Mesenchymal stem cell (in vitro differentiated cells and primary cell): ENCODE results near the gene DHRS4.

Source experiments
- DNase-seq: peaks from one replicate; pipeline ENCODE4 v3.0.0-alpha.2; 2013
- H2AFZ ChIP-seq: one replicate; pipeline ENCODE4 v1.6.1; 2013; ENCODE audit warnings: low read depth, mild to moderate bottlenecking, control low read depth, inconsistent platforms, low read length, moderate library complexity
- H2AK5ac ChIP-seq: 2 replicates; pipeline ENCODE4 v1.6.1; 2013; ENCODE audit warnings: low read length, moderate library complexity, mild to moderate bottlenecking, inconsistent platforms; ENCODE audit not compliant: severe bottlenecking
- H2BK120ac ChIP-seq: one replicate; pipeline ENCODE4 v1.6.1; 2013; ENCODE audit warnings: low read depth, mild to moderate bottlenecking, inconsistent platforms, low read length, moderate library complexity
- H2BK12ac ChIP-seq, 2 experiments: one replicate each; pipeline ENCODE4 v1.6.1; 2013; ENCODE audit warnings: inconsistent platforms in 2 of 2, low read length in 2 of 2, mild to moderate bottlenecking in 2 of 2, moderate library complexity in 2 of 2, control low read depth in 1 of 2
- H2BK15ac ChIP-seq: one replicate; pipeline ENCODE4 v1.6.1; 2013; ENCODE audit warnings: mild to moderate bottlenecking, low read depth, inconsistent platforms; ENCODE audit not compliant: poor library complexity, severe bottlenecking
- H2BK5ac ChIP-seq: 2 replicates; pipeline ENCODE4 v1.6.1; 2013; ENCODE audit warnings: low read depth, mild to moderate bottlenecking, low read length, control low read depth, inconsistent platforms; ENCODE audit not compliant: poor library complexity, severe bottlenecking
- H3K14ac ChIP-seq, 2 experiments: one replicate each; pipeline ENCODE4 v1.6.1; 2013; ENCODE audit warnings: inconsistent platforms in 2 of 2, low read length in 2 of 2, control low read depth in 1 of 2, mild to moderate bottlenecking in 1 of 2, moderate library complexity in 1 of 2
- H3K18ac ChIP-seq, 2 experiments: one replicate each; pipeline ENCODE4 v1.6.1; 2013; ENCODE audit warnings: inconsistent platforms in 2 of 2, low read length in 2 of 2, control low read depth in 1 of 2, low read depth in 1 of 2, mild to moderate bottlenecking in 1 of 2
- H3K23ac ChIP-seq, 2 experiments: one replicate each; pipeline ENCODE4 v1.6.1; 2013; ENCODE audit warnings: inconsistent platforms in 2 of 2, low read length in 2 of 2, mild to moderate bottlenecking in 2 of 2, moderate library complexity in 2 of 2, control low read depth in 1 of 2
- H3K27ac ChIP-seq: 2 replicates; pipeline ENCODE4 v1.5.1; 2013; ENCODE audit warnings: mild to moderate bottlenecking, moderate library complexity, low read length, control low read depth, inconsistent platforms; ENCODE audit not compliant: poor library complexity, severe bottlenecking
- H3K27me3 ChIP-seq, 2 experiments: 2 replicates each; pipeline versions ENCODE4 v1.6.1 to v1.7.0; 2013; ENCODE audit warnings: low read length in 2 of 2, mild to moderate bottlenecking in 2 of 2, moderate library complexity in 2 of 2, control low read depth in 1 of 2, inconsistent platforms in 1 of 2; ENCODE audit not compliant: control insufficient read depth in 1 of 2, insufficient read depth in 1 of 2
- H3K36me3 ChIP-seq, 2 experiments: 2 replicates each; pipeline versions ENCODE4 v1.6.1 to v1.7.0; 2013; ENCODE audit warnings: low read length in 2 of 2, control low read depth in 1 of 2, inconsistent platforms in 1 of 2, low read depth in 1 of 2, mild to moderate bottlenecking in 1 of 2; ENCODE audit not compliant: insufficient read depth in 2 of 2, control insufficient read depth in 1 of 2
- H3K4ac ChIP-seq, 2 experiments: one replicate each; pipeline ENCODE4 v1.6.1; 2013; ENCODE audit warnings: inconsistent platforms in 2 of 2, low read length in 2 of 2, mild to moderate bottlenecking in 2 of 2, moderate library complexity in 2 of 2, control low read depth in 1 of 2, low read depth in 1 of 2
- H3K4me1 ChIP-seq: 2 replicates; pipeline ENCODE4 v1.6.1; 2013; ENCODE audit warnings: low read depth, low read length, control low read depth; ENCODE audit not compliant: control insufficient read depth, insufficient read depth
- H3K4me2 ChIP-seq: 2 replicates; pipeline ENCODE4 v1.6.1; 2013; ENCODE audit warnings: low read length, mild to moderate bottlenecking, inconsistent platforms; ENCODE audit not compliant: poor library complexity, severe bottlenecking
- H3K4me3 ChIP-seq, 2 experiments: 2 replicates each; pipeline versions ENCODE4 v1.5.1 to v1.7.0; 2013; ENCODE audit warnings: low read length in 2 of 2, mild to moderate bottlenecking in 2 of 2, control low read depth in 1 of 2, low read depth in 1 of 2; ENCODE audit not compliant: insufficient read depth in 1 of 2
- H3K79me1 ChIP-seq: replicated peaks from 2 replicates; pipeline ENCODE4 v1.6.1; 2013; ENCODE audit warnings: mild to moderate bottlenecking, control low read depth, low read length, inconsistent platforms; ENCODE audit not compliant: poor library complexity, severe bottlenecking
- H3K9ac ChIP-seq: 2 replicates; pipeline ENCODE4 v1.7.0; 2013; ENCODE audit warnings: mild to moderate bottlenecking, low read length, moderate library complexity
- H3K9me3 ChIP-seq: 2 replicates; pipeline ENCODE4 v1.7.0; 2013; ENCODE audit warnings: mild to moderate bottlenecking, low read length; ENCODE audit not compliant: control insufficient read depth
- H4K8ac ChIP-seq: one replicate; pipeline ENCODE4 v1.6.1; 2013; ENCODE audit warnings: inconsistent platforms, mild to moderate bottlenecking, low read length, moderate library complexity
- H4K91ac ChIP-seq: one replicate; pipeline ENCODE4 v1.6.1; 2013; ENCODE audit warnings: mild to moderate bottlenecking, low read length, inconsistent platforms
- WGBS: methylation state at CpG from one replicate; pipeline ENCODE4 v1.1.7; 2013; ENCODE audit warnings: mixed read lengths; 5-methylcytosine and 5-hydroxymethylcytosine counted together

The DHRS4 gene

GRCh38 chr14:23935158-23935557 is 18.4 kb upstream of the DHRS4 start:
- peaks cover 0 to 18% of the 10 kb centered on the region in 2 experiments for H3K27me3 ChIP-seq
- H3K36me3 ChIP-seq = peaks cover 0 to 7% of the 10 kb centered on the region in 2 experiments
- no peak overlapping the region for H2BK120ac ChIP-seq
- H4K8ac ChIP-seq = no peak overlapping the region
- H3K4me1 ChIP-seq = peaks cover 1% of the 10 kb centered on the region
- DNase-seq = no peak
- 33% methylated on average over 1 of the region's 1 CpG for WGBS
- H2BK5ac ChIP-seq = no peak overlapping the region
- no peak overlapping the region for H3K4me2 ChIP-seq
- H3K4ac ChIP-seq = no peak overlapping the region
- H3K9me3 ChIP-seq = no peaks in the 10 kb centered on the region
- no peak overlapping the region for H2BK15ac ChIP-seq
- H4K91ac ChIP-seq = no peak overlapping the region
- no peak overlapping the region for H3K23ac ChIP-seq
- no peak overlapping the region for H2BK12ac ChIP-seq
- no peak overlapping the region for H3K18ac ChIP-seq
- no peak overlapping the region for H3K4me3 ChIP-seq
- no peak overlapping the region for H2AK5ac ChIP-seq
- H3K27ac ChIP-seq = no peak overlapping the region
- H2AFZ ChIP-seq = no peak overlapping the region
- no peak overlapping the region for H3K9ac ChIP-seq
- H3K14ac ChIP-seq = no peak overlapping the region
- no peaks in the 10 kb centered on the region for H3K79me1 ChIP-seq

DNA sequence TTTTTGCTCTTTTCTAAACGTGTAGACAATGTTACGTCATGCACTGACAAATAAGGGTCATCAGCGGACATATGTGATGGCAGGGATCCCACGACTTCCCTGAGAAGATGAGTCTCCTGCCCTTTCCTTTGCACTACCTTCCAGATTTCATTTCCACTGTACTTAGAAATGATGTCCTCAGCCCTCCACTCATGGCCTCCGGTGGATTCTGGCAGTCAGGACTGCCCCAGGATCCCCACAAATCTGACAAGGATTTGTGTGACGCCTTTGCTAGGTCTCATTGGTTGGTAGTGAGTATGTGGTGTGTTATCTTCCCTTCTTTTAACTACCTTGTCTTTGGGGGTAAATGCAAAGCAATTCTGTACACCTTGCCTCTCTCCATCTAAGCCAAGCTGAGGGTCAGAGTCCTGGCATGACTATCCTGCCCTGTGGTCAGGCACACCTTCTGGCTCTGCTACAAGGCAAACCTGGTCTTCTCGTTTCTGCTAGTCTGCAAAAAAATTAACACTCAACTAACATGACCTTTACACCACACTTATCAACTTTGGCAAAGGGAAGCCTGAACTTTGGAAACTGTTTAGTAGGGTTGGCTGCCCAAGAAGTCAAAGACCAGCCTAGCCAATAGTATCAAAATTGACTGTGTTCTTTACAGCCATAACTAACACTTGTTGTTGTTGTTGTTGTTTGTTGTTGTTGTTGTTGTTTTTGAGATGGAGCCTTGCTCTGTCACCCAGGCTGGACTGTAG is 17.3 kb upstream of the DHRS4 start:
- H2BK15ac ChIP-seq = no peak overlapping the region
- H3K18ac ChIP-seq = no peak overlapping the region
- peaks cover 0 to 18% of the 10 kb centered on the region in 2 experiments for H3K27me3 ChIP-seq
- H3K4me1 ChIP-seq = no peaks in the 10 kb centered on the region
- H3K27ac ChIP-seq = no peak overlapping the region
- no peak for DNase-seq
- no peak overlapping the region for H3K4ac ChIP-seq
- H3K14ac ChIP-seq = no peak overlapping the region
- peaks cover 3% of the 10 kb centered on the region for H3K79me1 ChIP-seq
- H3K4me3 ChIP-seq = no peak overlapping the region
- H2BK120ac ChIP-seq = no peak overlapping the region
- WGBS = 76% methylated on average over 6 of the region's 7 CpGs
- no peak overlapping the region for H4K91ac ChIP-seq
- H4K8ac ChIP-seq = no peak overlapping the region
- peaks cover 5 to 16% of the 10 kb centered on the region in 2 experiments for H3K36me3 ChIP-seq
- no peak overlapping the region for H3K4me2 ChIP-seq
- H2BK12ac ChIP-seq = no peak overlapping the region
- H2AK5ac ChIP-seq = no peak overlapping the region
- no peak overlapping the region for H2BK5ac ChIP-seq
- H3K9me3 ChIP-seq = no peaks in the 10 kb centered on the region
- H3K9ac ChIP-seq = no peak overlapping the region
- H3K23ac ChIP-seq = no peak overlapping the region
- no peak overlapping the region for H2AFZ ChIP-seq

GRCh38 chr14:23937203-23937602 is 16.4 kb upstream of the DHRS4 start:
- Histone ChIP-seq H2BK120ac (no peak overlapping the region), H3K23ac (no peak overlapping the region), H2BK5ac (no peak overlapping the region), H3K4me3 (no peak overlapping the region), H3K4me2 (no peak overlapping the region), H3K14ac (no peak overlapping the region), H3K4ac (no peak overlapping the region), H3K36me3 (peaks cover 5 to 16% of the 10 kb centered on the region in 2 experiments), H2AFZ (no peak overlapping the region), H3K27ac (no peak overlapping the region), H3K9ac (no peak overlapping the region), H3K79me1 (peaks cover 3% of the 10 kb centered on the region), H2BK12ac (no peak overlapping the region), H3K18ac (no peak overlapping the region), H4K8ac (no peak overlapping the region), H3K9me3 (no peaks in the 10 kb centered on the region), H3K27me3 (peaks cover 0 to 18% of the 10 kb centered on the region in 2 experiments), H4K91ac (no peak overlapping the region), H3K4me1 (no peaks in the 10 kb centered on the region), H2AK5ac (no peak overlapping the region), H2BK15ac (no peak overlapping the region)
- no peak for DNase-seq
- WGBS = 95% methylated on average over 2 of the region's 2 CpGs

DNA sequence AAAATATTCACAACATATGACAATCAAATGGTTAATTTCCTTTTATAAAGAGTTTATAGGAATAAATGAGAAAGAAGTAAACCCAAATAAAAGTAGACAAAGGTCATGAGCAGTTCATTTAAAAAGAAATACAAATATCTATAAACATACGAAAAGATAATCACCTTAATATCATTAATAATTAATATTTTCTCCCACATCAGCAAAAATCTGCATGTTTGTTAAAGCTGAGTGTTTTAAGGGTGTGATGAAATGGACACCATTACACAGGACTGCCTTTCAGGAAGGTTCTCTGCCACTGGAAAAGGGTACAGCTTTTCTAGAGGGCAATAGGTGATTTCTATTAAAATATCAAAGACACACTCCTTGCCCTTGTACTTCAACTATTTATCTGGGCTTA is 14.7 kb upstream of the DHRS4 start:
- H3K9me3 ChIP-seq = no peaks in the 10 kb centered on the region
- no peak overlapping the region for H3K4ac ChIP-seq

More for the DNA sequence above, 14.7 kb upstream of the DHRS4 start:
- no peak for DNase-seq
- WGBS = no CpG with 5 or more reads among the region's 1 CpG
- Histone ChIP-seq H4K91ac (no peak overlapping the region), H3K4me3 (no peak overlapping the region), H2BK120ac (no peak overlapping the region), H3K79me1 (peaks cover 8% of the 10 kb centered on the region), H3K36me3 (peaks cover 5 to 16% of the 10 kb centered on the region in 2 experiments), H2BK12ac (no peak overlapping the region), H2BK5ac (peak overlapping the region; percentile 36), H3K23ac (no peak overlapping the region), H2BK15ac (no peak overlapping the region), H3K4me2 (no peak overlapping the region), H2AFZ (no peak overlapping the region), H3K27me3 (peaks cover 0 to 11% of the 10 kb centered on the region in 2 experiments), H3K14ac (no peak overlapping the region), H2AK5ac (no peak overlapping the region), H4K8ac (no peak overlapping the region), H3K4me1 (peaks cover 5% of the 10 kb centered on the region), H3K18ac (no peak overlapping the region), H3K9ac (no peak overlapping the region), H3K27ac (no peak overlapping the region)
